CD4-positive, alpha-beta T cell treated with Interleukin-2 at 100 ng/mL for 4 hours (primary cell): Measurements from ENCODE around the gene GNAZ.
"Not testable (repeated sequence)": the region's sequence is repeated elsewhere in the genome, so short reads cannot be mapped to it uniquely, and the experiment has no call there.

Experiments used
- DNase-seq: peaks from one replicate; pipeline ENCODE4 v3.0.0-alpha.2; 2020; ENCODE audit warnings: low spot score

The GNAZ gene

DNA sequence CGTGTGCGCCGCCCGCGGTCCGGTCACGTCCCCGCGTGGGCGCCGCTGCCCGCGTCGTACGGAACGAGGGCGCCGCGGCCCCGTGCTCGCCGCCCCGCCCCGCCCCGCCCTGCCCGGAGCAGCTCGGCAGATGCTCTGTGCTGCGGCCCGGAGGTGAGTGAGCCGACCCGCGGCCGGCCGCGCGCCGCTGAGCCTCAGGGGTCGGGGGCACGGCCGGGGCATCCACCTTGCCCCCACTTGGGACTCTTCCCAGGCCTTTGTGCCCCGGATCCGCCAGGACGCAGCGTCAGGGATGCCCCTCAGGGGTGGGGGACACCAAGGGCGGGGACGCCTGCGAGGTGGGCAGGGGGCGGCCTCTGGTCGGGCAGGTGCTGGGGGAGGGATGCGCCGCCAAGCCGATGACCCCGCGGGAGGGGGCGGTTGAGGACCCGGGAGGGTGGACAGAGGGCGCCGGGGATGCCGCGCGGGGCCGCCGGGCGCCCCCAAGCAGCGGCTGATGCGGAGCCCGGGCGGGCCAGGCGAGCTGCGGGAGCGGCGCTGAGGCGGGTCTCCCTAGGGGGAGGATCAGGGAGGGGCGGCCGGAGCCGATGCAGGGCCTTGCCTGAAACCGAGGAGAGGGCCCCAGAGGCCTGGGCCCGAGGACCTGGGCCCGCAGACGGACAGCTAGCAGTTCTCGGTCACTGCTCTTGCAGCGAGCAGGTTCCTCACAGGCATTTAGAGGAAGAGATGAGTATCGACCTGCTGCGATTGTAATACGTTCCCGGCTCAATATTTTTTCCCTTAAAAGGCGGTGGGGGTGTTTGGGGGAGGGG is at the start of gene GNAZ:
Gene GNAZ, plus strand, starts transcription at position 102 of the 812 bp plus-strand sequence. CDS start 25,177 bp downstream, outside the sequence.
- DNase-seq, result peak; percentile 6

DNA sequence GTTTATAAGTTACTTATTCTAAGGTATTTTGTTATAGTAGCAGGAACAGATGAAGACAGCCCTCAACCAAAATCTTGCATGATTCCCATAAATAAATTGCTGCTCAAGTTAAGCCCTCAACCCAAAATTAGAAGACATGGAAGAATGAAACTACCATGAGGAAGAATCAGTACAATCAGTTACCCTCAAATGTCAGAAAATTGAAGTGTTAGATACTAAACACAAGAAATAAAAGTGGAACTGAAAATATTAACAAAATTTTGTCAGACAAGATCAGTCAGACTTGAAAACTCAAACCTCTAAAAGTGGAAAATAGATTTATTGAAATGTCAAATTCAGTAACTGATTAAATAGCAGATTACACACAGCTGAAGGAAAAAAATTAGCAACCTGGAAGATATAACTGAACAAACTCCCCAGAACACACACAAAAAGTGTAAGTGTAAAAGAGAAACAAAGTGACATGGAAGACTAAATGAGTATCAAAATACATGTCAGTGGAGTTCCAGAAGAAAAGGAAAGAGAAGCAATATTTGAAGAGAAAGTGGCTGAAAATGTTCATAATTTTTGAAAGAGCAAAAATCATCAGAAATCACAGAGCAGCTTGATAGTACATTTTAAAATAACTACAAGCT is 49.5 kb upstream of the GNAZ start:
- no peak for DNase-seq

DNA sequence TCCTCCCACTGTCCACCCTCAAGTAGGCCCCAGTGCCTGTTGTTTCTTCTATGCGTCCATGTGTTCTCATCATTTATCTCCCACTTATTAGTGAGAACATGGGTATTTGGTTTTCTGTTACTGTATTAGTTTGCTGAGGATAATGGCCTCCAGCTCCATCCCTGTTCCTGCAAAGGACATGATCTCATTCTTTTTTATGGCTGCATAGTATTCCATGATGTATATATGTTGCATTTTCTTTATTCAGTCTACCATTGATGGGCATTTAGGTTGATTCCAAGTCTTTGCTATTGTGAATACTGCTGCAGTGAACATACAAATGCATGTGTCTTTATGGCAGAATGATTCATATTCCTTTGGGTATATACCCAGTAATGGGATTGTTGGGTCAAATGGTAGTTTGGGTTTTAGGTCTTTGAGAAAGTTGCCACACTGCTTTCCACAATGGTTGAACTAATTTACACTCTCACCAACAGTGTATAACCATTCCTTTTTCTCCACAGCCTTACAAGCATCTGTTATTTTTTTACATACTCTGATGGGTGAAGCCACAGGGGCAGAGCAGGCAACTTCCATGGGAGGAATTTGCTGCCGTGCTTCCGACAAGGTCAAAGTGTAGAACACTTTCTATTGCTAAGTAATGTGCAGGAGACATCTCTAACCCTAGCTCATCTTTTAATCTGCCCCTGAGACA is 48.5 kb upstream of the GNAZ start:
- DNase-seq, result not testable (repeated sequence)

DNA sequence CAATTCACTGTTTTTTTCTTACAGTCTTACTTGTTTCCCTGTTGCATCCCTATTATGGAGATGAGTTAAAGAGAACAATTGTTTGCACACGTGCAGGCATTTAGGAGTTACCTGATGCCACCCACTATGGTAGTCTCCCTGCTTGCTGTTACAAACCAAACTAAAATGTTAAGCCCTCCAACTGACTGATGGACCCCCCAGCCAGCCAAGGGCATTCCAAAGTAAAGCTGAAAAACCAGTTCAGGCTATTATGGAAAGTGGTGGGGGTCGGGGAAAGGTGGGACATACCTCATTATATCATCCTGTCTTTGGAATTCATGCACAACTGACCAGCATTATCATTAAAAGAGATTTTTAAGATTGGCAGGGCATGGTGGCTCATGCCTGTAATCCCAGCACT is 47.0 kb upstream of the GNAZ start:
- no peak for DNase-seq

DNA sequence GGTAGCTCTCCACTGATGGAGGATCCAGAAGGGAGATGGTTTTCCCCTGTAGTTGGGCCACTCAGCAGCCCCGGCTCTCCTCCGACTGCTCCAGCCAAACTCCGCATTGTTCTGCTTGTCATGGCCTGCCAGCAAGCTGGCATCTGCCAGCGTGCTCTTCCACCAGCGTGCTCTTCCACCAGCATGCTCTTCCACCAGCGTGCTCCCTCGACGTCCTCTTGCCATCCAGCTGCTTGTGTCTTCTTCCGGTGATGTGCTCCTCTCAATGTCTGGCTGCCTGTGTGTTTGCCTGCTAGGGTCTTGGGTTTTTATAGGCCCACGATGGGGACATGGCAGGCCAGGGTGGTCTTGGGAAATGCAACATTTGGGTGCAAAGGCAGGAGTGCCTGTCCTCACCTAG is 43.5 kb upstream of the GNAZ start:
- DNase-seq, result no peak

DNA sequence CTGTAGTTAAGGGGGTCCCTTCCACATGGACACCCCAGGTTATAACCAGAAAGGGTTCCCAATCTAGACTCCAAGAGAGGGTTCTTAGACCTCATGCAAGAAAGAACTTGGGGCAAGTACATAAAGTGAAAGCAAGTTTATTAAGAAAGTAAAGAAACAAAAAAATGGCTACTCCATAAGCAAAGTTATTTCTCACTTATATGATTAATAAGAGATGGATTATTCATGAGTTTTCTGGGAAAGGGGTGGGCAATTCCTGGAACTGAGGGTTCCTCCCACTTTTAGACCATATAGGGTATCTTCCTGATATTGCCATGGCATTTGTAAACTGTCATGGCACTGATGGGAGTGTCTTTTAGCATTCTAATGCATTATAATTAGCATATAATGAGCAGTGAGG is 42.5 kb upstream of the GNAZ start:
- not testable (repeated sequence) for DNase-seq

DNA sequence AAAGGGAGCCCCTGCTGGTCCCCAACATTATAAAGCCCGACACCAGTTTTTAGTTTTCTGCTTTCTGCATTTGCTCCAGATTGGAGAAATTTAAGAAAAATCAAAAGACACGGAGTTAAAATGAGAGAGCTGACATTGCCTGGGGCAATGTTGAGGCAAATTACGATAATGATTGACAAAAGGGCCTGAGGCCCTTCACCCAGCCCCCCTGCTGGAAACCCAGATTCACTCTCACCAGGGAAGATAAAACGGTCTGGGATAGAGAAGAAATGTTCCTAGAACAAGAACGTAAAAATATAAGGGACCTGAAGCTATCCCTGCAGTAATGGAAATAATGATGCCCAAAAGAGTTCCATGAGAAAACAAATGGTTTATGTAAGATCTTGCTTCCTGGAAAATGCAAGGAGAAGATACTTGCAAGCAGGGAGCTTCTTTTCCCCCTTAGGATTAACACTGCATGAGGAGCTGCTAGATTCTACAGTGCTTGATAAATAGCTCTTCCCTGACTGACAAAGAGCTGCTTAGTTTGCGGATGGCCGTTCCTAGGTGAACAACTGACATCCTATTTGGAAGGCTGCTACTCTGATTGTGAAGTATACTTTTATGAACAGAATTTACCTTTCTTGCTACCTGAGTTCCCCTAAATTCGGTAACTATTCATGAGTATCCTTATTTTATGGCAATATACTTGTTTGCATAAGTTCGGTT is 40.6 kb upstream of the GNAZ start:
- DNase-seq, result no peak

DNA sequence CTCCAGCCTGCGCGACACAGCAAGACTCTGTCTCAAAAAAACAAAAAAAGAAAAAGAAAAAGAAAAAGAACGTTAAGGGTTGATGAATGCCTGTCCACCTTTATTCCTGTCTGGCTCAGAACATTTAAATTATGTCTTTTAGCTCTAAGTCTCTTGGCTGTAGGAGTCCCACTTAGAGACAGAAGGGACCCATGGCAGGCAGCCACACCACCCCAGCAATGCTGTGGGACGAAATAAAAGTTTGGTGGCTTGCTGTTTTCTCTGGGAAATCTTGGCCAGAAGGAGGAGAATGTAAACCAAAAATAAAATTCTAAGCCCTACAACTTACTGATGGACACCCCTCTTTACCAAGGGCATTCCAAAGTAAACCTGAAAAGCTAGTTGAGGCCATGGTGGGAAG is 38.9 kb upstream of the GNAZ start:
- DNase-seq, result no peak

DNA sequence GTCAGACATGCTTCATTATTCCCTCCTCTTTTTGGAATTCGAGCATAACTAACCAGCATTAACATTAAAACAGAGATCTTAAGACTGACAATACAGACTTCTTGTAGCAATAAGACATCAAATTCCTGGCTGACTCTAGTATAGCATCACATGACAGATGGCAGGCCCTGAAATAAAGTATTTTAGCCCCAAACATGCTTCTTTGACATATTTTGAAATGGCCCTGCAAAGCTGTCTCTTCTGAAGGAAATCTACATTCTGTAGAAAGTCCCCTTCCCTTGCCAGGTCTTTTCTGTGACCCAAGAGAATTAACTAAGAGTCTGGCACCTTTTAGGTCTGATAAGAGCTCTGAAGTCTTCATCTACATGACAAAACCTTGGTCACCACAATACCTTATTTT is 38.5 kb upstream of the GNAZ start:
- DNase-seq, result no peak

DNA sequence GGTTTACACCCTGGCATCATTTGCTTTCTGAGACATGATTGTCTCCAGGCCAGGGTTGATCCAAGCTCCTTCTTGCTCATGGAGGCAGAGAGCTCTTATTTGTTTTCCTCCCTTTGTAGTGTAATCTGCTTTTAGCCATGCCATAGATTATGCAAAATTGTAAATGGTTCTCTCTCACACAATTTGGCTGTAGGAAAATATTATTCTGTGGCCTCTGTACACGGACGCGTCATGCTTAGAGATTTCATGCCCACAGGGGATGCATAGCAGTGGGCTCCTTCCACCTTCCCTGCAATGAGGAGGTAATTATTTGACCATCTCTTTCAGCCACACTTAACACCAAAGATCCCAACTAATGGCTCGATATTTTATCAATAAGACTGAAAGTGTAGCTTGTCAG is 37.7 kb upstream of the GNAZ start:
- DNase-seq, result no peak

DNA sequence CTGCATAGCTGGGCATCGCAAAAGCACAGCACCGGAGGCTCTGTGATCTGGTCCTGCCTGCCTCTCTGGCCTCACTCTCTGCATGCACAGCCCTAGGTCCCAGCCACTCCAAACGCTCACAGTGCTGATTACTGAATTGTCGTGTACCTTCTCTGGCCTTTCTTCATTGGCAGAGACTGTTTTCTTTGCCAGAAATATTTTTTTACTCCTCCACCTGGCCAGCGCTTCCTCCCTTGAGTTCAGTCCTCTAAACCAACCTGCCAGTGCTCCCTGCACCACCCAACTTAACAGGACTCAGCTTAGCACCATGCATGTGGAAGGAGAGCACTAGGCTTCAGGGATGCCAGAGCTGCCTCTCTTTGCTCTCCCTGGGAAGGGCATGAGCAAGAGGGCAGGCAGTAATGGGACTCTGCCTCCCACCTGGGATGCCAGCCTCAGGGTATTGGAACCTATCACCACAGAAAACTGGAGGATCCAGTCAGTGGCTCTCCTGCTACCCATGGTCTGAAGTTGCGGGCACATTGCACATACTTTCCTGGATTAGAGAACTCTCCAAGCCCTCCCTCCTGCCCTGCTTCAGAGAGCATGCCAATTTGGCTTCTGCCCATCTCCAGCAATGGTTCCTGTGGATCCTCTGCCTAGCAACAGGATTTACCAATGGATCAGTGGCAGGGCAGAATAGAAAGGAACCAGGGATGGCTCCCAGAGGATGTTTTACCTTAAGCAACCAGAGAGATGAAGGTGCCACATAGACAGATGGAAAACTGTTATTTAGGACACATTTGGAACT is 37.0 kb upstream of the GNAZ start:
- DNase-seq, result no peak

DNA sequence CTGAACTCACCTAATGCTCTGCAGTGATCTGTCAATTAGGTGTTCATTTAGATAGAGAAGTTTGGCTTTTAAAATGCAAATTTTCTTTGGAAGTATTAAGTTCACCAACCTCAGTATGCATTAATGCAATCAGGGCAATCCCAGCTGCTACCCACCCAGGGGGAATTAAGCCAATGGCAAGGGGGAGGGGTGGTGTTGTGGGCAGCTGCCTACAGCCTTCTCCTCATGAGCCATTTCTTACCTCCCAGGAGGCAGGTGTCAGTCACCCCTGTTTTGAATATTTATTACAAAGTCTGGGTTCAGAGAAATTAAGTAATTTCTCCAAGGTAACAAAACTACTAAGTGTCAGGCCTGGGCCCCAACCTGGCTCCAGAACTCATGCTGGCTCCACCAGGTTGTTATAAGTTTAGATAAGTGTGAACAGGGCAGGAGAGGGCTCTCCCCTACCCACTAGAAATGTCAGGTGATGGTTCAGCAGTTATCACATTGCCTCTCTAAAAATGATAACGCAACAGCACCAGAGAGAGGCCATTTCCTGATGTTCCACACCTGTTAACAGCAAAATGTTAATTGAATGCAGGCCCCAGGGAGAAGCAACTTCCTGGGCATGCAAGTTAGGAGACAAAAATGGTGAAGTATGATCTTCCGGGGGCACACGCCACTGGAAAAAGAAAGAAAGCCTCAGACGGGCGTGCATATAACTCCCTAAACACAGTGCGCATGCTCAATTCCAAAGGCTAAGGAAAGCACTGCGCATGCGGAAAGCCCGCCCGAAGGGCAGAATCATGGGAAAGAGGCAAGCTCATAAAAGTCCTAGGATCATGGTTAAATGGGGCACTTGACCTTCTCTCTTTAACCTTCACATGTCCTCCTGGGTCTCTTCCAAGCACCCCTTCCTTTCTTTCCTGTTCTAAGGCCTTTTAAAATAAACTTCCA is 35.4 kb upstream of the GNAZ start:
- DNase-seq, result no peak

DNA sequence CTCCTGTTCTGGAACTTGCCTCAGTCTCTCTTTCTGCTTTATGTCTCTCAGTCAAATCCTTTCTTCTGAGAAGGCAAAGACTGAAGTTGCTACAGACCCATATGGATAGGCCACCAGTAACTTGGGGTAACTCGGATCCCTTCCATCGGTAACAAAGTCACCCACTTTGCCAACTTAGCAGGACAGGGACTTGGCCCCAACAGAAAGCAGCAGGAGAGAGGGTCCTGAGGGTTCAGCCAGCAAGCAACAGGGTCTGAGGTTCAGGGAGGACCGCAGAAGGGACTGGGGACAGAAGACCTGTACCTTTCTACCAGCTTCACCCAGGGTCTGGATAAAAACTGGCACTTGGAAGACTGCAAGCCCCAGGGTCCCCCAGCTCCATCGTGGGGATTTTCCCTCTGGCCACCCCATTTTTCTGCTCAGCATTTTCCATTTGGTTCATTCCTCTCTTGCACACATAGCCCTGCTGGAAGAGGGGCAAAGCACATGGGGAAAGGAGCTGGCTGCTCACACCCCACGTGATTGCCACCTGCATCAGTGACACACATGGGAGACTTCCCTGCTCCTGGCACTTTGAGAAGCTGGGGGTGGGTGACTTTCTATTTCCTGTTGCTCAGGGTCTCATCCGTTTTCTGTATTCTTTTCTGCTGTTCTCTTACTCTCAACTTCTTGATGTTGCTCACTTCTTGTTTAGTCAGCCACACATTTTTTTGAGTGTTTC is 34.6 kb upstream of the GNAZ start:
- DNase-seq, result no peak

DNA sequence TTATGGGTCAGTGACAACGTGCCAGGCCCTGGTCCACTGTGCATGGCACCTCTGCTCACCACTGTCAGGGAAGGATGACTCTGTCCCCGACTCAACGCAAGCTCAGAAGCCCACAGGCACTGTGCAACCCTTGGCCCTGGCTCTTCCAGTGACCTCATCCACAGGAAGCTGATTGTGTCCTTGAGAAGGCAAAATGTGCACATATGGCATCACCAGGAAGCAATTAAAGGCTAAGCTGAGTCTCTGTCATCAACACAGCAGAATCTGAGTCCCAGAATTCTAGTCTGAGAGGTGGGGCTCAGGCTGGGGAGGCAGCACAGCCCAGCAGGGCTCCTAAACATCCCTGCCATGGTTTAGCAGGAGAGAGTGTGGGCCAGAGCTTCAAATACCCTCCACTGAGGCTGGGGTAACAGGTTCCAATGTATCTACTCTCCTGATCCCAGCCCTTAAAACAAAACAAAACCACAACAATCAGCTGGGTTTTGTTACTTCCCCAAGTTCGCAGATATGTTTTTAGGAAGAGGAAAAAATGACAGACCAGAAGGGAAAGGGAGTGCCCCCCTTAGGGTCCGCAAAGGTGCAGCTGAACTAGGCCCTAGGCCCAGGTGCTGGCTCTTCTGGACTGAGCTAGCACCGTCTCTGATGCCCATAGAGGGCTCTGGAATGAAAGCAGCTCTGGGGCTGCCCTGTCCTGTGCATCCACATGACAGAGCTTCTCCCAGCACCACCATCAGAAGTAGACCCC is 33.5 kb upstream of the GNAZ start:
- no peak for DNase-seq

DNA sequence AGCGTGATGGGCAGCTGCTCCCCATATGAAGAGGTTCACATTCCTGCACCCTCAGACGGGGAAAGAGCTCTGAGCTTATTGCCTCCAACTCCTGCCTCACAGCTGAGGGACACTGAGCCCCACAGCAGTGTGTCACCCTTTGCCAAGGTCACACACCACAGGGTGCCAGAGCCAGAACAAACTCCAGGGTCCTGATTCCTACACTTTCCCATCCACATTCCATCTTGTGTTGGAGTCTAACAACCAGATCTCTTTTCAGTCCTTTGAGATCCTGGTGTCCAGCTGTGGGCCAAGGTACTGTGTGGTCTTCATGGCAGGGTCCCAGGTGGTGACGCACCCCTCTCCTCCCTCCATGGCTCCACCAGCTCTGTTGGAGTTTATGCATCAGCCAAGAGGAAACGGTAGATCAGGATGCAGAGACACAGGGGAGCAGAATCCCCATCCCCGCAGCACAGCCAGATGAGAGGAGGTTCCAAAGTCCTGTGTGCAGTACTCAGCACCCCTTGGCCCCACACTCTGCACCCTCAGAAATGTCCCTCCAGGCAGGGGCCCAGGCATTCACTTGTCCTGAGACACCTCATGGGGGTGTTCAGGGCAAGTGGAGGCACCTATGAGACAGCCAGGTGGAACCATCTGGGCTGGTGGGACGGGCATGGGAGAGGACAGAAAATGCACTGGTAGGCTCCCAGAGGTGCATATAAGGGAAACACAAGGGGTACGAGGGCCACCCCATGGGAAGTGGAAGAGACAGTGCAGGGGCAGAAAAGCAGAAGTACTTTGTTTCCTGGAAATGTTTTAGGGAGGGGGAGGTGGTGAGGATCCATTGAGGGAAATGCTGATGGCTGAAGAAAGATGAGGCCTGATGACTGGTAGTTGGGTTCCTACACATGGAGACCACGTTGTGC is 32.6 kb upstream of the GNAZ start:
- no peak for DNase-seq

DNA sequence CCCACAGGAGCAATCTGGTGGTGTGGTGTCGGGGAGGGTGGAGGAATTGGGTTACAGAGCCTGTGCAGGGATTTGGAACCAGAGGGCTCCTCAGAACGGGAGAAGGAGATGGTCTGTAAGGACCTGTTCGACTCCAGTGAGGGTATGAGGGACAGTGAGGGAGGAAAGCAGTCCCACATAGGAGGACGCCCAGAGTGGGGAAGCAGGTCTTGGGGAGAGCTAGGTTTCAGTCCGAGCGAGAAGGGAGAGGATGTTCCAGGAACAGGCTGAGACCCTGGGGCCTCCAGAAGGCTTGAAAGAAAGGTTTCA is 32.0 kb upstream of the GNAZ start:
- no peak for DNase-seq

DNA sequence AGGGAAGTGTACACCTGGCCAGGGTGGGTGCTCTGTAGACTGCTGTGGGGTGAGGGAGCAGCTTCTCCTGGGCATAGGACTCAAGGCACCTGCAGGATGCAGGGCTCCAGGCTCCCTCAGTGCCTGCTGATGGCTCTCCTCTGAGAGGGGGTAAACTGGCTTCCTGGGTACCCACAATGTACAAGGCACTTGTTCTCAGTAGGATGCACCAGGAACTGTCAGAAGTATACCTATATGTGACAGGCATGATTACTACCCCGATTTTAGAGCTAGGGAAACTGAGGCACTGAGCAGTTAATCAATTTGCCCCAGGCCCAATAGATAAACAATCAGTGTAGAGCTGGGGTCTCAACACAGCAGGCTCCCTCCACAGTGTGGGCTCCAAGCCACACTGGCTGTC is 31.4 kb upstream of the GNAZ start:
- no peak for DNase-seq

DNA sequence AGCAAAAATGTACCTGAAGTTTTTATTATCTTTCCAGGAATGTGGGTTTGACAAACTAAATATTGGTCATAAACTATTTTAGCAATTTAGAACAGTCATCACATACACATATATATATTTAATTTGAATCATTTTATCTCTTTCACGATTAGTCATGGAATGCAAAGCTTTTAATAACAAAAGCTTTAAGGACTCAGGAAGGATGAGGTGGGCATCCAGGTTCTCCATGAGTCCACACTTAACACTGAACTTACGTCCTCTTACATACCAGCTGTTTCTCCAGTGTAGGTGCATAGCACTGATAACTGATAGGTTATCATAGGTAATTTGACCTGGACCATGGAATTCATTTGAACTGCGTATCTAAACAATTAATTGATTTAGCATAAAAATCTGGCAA is 28.1 kb upstream of the GNAZ start:
- no peak for DNase-seq
